ENCODE measurements around the gene PNPLA2. TPM values are rescaled to one million over a fixed set of nuclear protein-coding genes. Genes with fewer than 3 reads are reported as not detected.

PNPLA2 gene
- total and polyA plus RNA-seq, 2 of the 8 experiments (the other 6 are each of a cell fraction or from before 2014, with no cell fraction given), result 30.9 to 62.1 TPM

DNA sequence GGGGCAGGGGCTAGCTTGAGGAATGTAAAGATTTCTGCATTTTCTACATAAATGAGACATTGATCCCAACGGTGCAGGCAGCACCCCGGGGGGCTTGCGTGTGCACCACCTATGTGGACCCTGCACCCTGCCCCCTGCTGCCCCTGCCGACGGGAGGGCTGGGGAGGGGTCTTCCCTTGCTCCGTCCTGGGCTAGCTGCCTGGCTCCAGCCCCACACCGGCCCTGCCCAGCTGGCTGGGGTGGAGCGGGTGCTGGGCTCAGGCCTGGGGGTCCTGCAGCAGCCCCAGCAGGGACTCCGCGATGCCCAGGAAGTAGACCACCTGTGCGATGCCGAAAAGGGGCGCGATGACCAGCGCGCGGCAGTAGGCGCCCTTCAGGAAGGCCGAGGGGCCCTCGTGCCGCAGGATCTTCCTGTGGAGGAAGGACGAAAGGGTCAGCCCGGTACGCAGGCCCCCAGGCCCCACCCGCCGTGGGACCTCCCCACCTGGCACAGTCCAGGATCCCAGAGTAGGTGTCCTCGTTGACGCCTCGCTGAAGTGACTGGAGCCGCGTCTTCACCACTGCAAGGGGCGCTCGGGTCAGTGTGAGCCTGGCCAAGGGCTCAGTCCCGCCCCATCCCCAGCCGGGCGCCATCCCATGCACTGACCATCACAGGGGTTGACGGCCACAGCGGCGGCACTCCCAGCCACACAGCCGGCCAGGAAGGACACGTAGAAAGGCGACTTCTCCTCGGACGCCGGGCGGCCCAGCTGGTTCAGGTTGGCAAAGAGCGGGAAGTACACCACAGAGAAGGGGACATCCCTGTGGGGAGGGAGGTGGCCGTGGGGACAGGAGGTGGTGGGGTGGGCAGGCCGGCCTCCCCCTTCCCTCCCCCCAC lies 26.8 kb upstream of the PNPLA2 start:
- DNase-seq (ENCODE audit: low read depth in 1 of 2, low spot score in 2 of 2) (no peak), FAIRE-seq (no peak)
- CTCF ChIA-PET (ENCODE audit: partially characterized antibody), result interaction anchor here (0.7 to 2.2 kb wide), 5 partner anchors 9 to 64 kb away, joined by 3 to 10 read pairs (median 3); no protein-coding TSS in a partner anchor
- H2BK5ac ChIP-seq (ENCODE audit: low read depth, low read length), result no peak overlapping the region
- no peak overlapping the region for H3K4ac ChIP-seq (replicated peaks; ENCODE audit: insufficient read length, low read depth, low read length)
- H3K56ac ChIP-seq (replicated peaks; ENCODE audit: insufficient read length, low read depth, low read length), result no peak overlapping the region
- H3K79me2 ChIP-seq (ENCODE audit: control insufficient read depth in 1 of 2, insufficient read depth in 2 of 2, low read length in 2 of 2), result peaks cover 0 to 5% of the 10 kb centered on the region in 2 experiments; a peak in 1 of 4 replicates
- no peak overlapping the region for H2AFZ ChIP-seq (ENCODE audit: low read length)
- no peak overlapping the region for H3K9ac ChIP-seq (replicated peaks in 1 of 4; ENCODE audit: extremely low read depth in 1 of 4, low read depth in 3 of 4, low read length in 3 of 4)
- POLR2A ChIA-PET (ENCODE audit: partially characterized antibody), result interaction anchor here (0.7 to 53.0 kb wide), 8 partner anchors 8 to 43 kb away, joined by 3 to 1917 read pairs (median 4); partner anchors contain the start of genes CD151, CRACR2B, GATD1 and PIDD1
- H3K18ac ChIP-seq (ENCODE audit: extremely low read depth, low read length), result no peak overlapping the region
- H4K20me1 ChIP-seq (replicated peaks in 1 of 2; ENCODE audit: control insufficient read depth in 1 of 2, insufficient read depth in 2 of 2, low read length in 2 of 2), result peaks cover 2 to 15% of the 10 kb centered on the region in 2 experiments
- H3K23ac ChIP-seq (ENCODE audit: insufficient read length), result no peak overlapping the region
- no peak overlapping the region; the same call in 1 of the 2 replicates for H2BK12ac ChIP-seq (ENCODE audit: low read depth, low read length)
- no peak overlapping the region for H4K8ac ChIP-seq (ENCODE audit: extremely low read depth, insufficient read depth, low read length)
- no peak overlapping the region for H3K4me3 ChIP-seq (ENCODE audit: extremely low read depth in 1 of 4, insufficient read depth in 2 of 4, low read depth in 3 of 4, low read length in 4 of 4)
- no peak overlapping the region for H2BK120ac ChIP-seq (replicated peaks; ENCODE audit: low read depth, low read length)
- H3K23me2 ChIP-seq (ENCODE audit: low read depth, low read length), result peaks cover under 1% of the 10 kb centered on the region
- 95% methylated on average over 39 of the region's 49 CpGs; no CpG with 5 or more reads in 1 of the 2 experiments for WGBS, 2 experiments (ENCODE audit: extremely low coverage in 1 of 2, insufficient coverage in 1 of 2, insufficient read length in 1 of 2, insufficient replicate concordance in 2 of 2, low coverage in 1 of 2, low lambda C conversion rate in 2 of 2, missing lambda C conversion rate in 1 of 2)
- H3K4me2 ChIP-seq (ENCODE audit: insufficient read depth in 1 of 2, low read depth in 2 of 2, low read length in 2 of 2), result no peak overlapping the region
- H3K14ac ChIP-seq (ENCODE audit: insufficient read length), result no peak overlapping the region
- no peak overlapping the region for H3K27ac ChIP-seq (ENCODE audit: low read depth, low read length)
- peaks cover 7% of the 10 kb centered on the region; the same call in 1 of the 2 replicates for H3K79me1 ChIP-seq (ENCODE audit: low read depth, low read length)
- peaks cover 4 to 34% (median 22%) of the 10 kb centered on the region in 4 experiments for H3K4me1 ChIP-seq (replicated peaks in 1 of 4; ENCODE audit: control insufficient read depth in 3 of 4, insufficient read depth in 4 of 4, low read length in 3 of 4)
- no peak overlapping the region for H4K5ac ChIP-seq (ENCODE audit: insufficient read length, low read depth, low read length)
- H4K91ac ChIP-seq (replicated peaks; ENCODE audit: insufficient read length, low read length), result no peak overlapping the region
- peaks cover 0 to 12% (median 0%) of the 10 kb centered on the region in 4 experiments; a peak in 3 of 8 replicates for H3K36me3 ChIP-seq (ENCODE audit: control insufficient read depth in 2 of 4, insufficient read depth in 4 of 4, low read length in 3 of 4)
- H3K9me3 ChIP-seq (ENCODE audit: insufficient read depth in 2 of 2, low read depth in 1 of 2, low read length in 1 of 2), result no peaks in the 10 kb centered on the region
- no peak overlapping the region for H2AK5ac ChIP-seq (ENCODE audit: low read depth, low read length)
- no peaks in the 10 kb centered on the region for H3K27me3 ChIP-seq (replicated peaks in 1 of 4; ENCODE audit: control insufficient read depth in 3 of 4, extremely low read depth in 1 of 4, insufficient read depth in 3 of 4, low read length in 3 of 4)
- H2BK15ac ChIP-seq (ENCODE audit: low read length), result no peak overlapping the region
- no peak overlapping the region for H2BK20ac ChIP-seq (ENCODE audit: low read length)
- TF ChIP-seq, protein P1, sequence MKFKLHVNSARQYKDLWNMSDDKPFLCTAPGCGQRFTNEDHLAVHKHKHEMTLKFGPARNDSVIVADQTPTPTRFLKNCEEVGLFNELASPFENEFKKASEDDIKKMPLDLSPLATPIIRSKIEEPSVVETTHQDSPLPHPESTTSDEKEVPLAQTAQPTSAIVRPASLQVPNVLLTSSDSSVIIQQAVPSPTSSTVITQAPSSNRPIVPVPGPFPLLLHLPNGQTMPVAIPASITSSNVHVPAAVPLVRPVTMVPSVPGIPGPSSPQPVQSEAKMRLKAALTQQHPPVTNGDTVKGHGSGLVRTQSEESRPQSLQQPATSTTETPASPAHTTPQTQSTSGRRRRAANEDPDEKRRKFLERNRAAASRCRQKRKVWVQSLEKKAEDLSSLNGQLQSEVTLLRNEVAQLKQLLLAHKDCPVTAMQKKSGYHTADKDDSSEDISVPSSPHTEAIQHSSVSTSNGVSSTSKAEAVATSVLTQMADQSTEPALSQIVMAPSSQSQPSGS (IDR thresholded peaks at IDR 0.05; ENCODE audit: low read length), result no peak
- TF ChIP-seq MAFK (IDR thresholded peaks at IDR 0.05; ENCODE audit: low read depth, low read length) (no peak), KDM4A (IDR thresholded peaks at IDR 0.05; ENCODE audit: low read depth, low read length, severe bottlenecking) (no peak), RXRA (IDR thresholded peaks at IDR 0.05; ENCODE audit: insufficient read depth, low read depth, low read length) (no peak), SAP30 (IDR thresholded peaks at IDR 0.05; ENCODE audit: insufficient read depth, insufficient replicate concordance, low read length) (no peak), JUN (IDR thresholded peaks at IDR 0.05; ENCODE audit: low read depth, low read length) (no peak), HDAC6 (IDR thresholded peaks at IDR 0.05; ENCODE audit: low read depth, low read length) (no peak)

Measured in H1 (cell line).